Urinary bladder (tissue), 4 donors: Measurements from ENCODE around the gene RBM24. TPM values are rescaled to one million over a fixed set of nuclear protein-coding genes. Genes with fewer than 3 reads are reported as not detected.

ENCODE experiments used
- DNase-seq: peaks from one replicate; pipeline ENCODE4 v3.0.0-alpha.2; 2015; ENCODE audit errors: extremely low spot score
- H3K27ac ChIP-seq: one replicate; pipeline ENCODE4 v1.5.1; 2013; ENCODE audit warnings: low read depth, mild to moderate bottlenecking, moderate library complexity
- H3K36me3 ChIP-seq: one replicate; pipeline ENCODE4 v1.6.1; 2013; ENCODE audit warnings: mild to moderate bottlenecking, moderate library complexity; ENCODE audit not compliant: insufficient read depth
- H3K4me1 ChIP-seq: one replicate; pipeline ENCODE4 v1.6.1; 2013; ENCODE audit warnings: mild to moderate bottlenecking, moderate library complexity; ENCODE audit not compliant: insufficient read depth
- H3K4me3 ChIP-seq: one replicate; pipeline ENCODE4 v1.5.1; 2013; ENCODE audit warnings: low read depth, low read length
- WGBS: extraction: QIAGEN DNeasy Blood & Tissue Kit; methylation state at CpG from one replicate; pipeline ENCODE4 v1.1.7; 2013; 5-methylcytosine and 5-hydroxymethylcytosine counted together
- polyA plus RNA-seq: library from polyadenylated mRNA; stranded (reverse); fragments of 200-250 nt; gene quantifications from one replicate; pipeline ENCODE4 v1.2.3, GENCODE V29; 2013
- total RNA-seq: library from RNA; depleted of rRNA; stranded (reverse); fragments of >200 nt; gene quantifications from one replicate; pipeline ENCODE4 v1.2.3, GENCODE V29; 2014
- donor health status: healthy with polysubstance abuse.
- donor health status: healthy.

Gene RBM24
- total and polyA plus RNA-seq, 2 donors: 18.1 to 22.4 TPM

DNA sequence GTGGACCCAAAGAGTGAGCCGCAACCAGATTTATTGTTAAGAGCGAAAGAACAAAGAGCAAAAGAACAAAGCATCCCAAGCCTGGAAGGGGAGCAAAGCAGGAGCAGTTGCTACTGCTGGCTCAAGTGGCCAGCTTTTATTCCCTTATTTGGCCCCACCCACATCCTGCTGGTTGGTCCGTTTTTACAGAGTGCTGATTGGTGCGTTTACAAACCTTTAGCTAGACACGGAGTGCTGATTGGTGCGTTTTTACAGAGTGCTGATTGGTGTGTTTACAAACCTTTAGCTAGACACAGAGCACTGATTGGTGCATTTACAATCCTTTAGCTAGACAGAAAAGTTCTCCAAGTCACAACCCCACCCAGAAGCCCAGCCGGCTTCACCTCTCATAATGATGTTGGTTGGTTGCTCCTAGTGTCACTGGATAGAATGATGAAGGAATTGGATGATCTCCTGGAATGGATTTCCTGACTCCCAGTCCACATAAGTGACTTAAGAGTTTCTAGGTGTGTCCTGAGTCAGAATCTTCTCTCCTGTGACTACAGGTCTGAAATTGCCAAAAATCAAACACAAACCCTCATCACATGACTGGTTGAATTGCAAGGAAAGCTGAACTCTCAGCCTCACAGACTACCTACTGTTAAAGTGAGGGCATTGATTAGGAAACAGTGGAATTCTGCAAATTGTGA, 60.1 kb downstream of the RBM24 start:
- no peak overlapping the region for H3K4me3 ChIP-seq
- WGBS: 93% methylated on average over 7 of the region's 7 CpGs
- H3K4me1 ChIP-seq: no peaks in the 10 kb centered on the region
- no peak for DNase-seq
- no peak overlapping the region for H3K27ac ChIP-seq
- no peaks in the 10 kb centered on the region for H3K36me3 ChIP-seq

DNA sequence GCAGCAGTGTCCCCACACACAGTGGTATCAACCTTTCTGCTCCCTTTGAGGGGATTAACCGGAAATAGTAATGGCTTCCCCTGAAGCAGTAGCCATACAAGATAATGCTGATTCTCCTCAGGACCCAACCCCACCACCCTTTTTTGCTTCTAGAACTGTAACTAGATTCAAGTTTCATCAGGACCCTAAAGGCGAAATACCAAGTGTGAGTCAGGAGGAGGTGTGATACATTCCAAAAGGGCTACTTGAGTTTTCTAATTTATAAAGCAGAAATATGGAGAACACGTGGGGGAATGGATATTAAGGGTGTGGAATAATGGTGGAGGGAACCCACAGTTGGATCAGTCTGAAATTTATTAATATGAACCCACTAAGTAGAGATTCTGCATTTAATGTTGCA, 60.7 kb downstream of the RBM24 start:
- Histone ChIP-seq H3K27ac (no peak overlapping the region), H3K4me3 (no peak overlapping the region), H3K4me1 (no peaks in the 10 kb centered on the region), H3K36me3 (no peaks in the 10 kb centered on the region)
- no peak for DNase-seq
- 76% methylated on average over 3 of the region's 3 CpGs for WGBS

DNA sequence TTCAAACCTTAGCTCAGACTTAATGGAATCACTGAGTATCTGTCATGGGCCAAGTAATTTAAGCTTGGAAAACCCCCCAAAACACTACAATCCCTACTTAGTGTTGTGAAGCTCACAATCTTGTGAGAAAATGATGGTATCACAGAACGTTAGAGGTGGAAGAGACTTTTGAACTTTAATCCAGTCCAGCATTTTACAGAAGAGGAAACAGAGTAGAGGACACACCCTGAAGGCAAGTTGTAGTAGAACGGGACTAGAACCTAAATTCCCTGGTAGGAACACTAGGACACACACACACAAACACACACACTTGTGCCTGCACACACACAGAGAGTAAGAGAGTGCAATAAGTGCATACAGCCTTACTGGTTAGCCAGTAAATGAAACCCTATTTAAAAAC, 62.1 kb downstream of the RBM24 start:
- H3K27ac ChIP-seq: no peak overlapping the region
- DNase-seq: no peak
- no peaks in the 10 kb centered on the region for H3K4me1 ChIP-seq
- H3K36me3 ChIP-seq: no peaks in the 10 kb centered on the region
- 81% methylated on average over 2 of the region's 2 CpGs for WGBS
- H3K4me3 ChIP-seq: no peak overlapping the region

Other genes with a start within 250 kb of the RBM24 start
- not detected for gene STMND1, start 179.3 kb upstream of the RBM24 start, total RNA-seq
- gene STMND1, start 179.3 kb upstream of the RBM24 start, polyA plus RNA-seq: not detected
- 19.0 TPM for gene CAP2, start 112.2 kb downstream of the RBM24 start, total RNA-seq
- gene CAP2, start 112.2 kb downstream of the RBM24 start, polyA plus RNA-seq: 34.3 TPM